ENCODE data around the gene MAP2K5.

MAP2K5 gene

DNA sequence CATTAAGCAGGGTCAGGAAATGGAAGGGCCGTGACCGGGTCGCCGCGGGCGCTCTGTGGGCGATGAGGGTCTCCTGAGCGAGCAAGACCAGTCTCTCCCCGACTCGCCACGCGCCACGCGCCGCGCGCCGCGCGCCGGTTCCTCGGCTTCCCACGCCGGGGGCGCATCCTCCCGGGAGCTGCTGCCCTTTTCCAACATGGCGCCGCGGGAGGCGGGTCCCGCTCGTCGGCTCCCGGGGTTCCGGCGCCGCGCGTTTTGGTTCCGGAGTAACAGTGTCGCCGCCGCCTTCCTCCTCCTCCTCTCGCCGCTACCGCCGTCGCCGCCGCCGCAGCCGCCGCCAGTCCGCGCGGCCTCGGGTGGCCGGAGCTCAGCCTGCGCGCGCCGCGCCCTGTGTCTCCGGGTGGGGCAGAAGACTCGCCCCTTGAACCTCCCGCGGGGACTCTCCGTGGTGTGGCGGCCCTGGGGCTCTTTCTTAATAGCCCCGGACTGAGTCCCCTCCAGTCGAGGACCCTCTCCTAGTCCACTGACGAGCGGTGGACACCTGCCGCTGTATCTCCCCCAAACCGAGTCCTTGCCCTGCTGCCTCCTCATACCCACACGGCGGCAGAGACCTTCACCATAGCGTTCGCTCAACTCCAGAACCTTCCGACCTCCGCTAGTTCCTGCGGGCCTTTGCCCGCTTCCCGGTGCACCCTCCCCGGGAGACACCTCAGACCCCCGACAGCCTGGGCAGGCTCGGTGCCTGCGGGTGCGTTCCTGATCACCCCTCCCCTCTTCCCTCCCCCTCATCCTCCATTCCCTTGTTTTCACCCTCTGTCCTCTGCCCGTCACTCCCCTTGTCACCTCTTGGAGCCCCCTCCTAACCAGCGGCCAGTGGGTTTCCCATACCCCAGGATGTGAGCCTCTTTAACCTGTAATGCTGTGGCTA is at the start of gene MAP2K5:
TSS of gene MAP2K5 (plus strand) at position 284 of the 928 bp plus-strand sequence. CDS start at position 917, 633 bp downstream.
- peak; percentile 86 for DNase-seq

DNA sequence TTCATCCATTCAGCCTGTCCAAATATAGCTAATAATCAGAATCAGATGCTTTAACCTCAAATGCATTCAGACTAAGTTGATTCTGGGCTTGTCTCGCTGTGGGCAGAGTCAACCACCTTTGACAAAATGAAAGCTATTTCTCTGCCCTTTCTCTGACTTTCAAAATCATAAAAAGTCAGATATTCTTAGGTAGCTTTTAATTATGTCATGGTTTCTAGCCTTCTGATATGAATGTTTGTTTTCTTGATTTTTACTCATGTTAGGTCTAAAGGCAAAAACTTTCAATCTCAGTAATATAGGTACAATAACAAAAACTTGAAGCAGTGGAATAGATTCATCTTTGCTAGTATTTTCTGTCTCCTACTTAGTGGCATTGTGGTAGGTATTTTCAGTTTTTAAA is 46.9 kb upstream of the MAP2K5 start:
- no peak for DNase-seq

DNA sequence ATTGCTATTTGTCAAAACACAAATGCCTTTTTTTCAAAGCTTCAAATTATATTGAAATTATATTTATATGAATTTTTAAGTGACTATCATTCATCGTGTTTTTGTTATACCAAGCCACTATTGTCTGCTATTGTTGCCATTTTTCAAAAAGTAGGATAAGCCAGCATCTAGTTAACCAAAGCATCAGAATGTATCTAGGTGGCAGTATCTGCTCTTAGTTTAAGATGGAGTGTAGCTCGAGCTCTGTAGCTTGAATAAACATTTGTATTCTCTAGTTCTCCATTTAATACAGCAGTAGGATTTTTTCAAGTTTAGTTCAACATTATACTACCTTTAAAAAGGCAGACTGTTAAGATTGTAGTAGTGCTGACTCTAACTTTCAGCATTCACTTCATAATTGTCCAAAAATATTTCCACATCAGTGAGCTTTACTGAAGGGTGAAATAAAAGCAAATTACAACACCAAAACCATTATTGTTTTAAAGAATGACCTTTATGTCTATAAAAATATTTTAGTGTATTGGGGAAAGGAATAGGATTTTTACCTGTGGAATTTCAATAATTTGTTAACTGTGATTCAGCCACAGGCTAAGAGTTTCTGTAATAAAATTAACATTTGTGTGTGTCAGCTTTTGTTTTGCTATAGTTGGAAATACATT is 41.2 kb upstream of the MAP2K5 start:
- no peak for DNase-seq

DNA sequence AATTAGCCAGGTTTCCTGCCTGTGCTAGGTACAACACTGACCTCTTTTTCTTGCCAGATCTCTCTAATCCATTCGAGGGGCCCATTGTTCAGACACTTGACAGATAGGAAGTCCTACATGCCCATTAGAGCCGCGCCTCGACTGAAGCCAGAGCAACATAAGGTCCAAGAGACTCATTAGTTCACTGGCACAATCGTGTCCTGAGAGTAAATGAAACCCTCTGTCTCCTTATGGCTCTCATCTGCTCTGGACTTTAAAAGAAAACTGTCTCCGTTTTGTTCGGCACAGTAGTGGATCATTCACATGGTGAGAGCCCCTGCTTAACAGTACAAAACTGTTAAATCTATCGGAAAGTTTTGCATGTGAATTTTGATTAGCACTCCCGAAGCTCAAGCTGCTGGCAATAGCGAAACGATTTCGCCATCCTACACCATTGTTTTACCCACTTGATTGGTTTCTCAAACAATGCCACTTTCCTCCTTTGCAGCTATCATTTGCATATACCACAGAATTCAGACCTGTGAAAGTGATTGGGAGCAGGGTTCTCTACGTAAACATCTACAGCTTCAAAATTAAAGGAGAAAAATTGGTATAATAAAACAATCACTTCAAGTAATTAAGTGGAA is 40.6 kb upstream of the MAP2K5 start:
- no peak for DNase-seq

DNA sequence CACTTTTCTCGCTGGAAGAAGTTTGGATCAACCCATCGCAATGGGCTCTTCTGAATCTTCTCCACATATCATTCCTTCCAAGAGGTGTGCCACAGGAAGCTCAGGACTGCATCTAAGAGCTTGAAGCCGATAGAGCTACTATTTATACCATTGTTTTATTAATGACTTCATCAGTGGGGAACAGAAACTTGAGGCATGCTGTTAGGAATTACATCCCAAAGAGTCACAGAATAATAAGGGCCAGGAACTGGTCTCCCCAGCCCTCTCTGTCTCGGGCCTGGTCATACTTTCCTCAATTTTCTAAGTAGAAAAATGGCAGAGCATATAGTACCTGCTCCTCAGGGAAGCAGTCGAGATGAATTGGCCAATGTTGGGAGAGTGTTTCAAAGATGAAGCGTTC is 38.4 kb upstream of the MAP2K5 start:
- DNase-seq = no peak

DNA sequence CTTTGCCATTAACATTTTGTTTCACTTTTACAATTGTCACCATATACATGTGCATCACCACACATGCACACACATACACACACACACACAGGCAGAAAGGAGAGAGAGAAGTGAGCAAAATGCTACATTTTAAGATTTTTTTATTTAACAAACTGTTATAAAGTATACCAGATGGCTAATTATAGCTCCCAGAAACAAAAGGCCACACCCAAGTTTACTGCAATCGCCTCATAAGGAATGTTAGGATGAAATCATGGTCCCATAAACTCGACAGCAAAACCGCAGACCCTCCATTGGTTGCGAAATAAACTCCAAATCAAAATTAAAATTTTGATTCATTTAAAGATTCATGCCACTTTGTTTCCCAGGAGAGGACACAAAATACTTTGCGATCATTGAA is 37.7 kb upstream of the MAP2K5 start:
- no peak for DNase-seq

DNA sequence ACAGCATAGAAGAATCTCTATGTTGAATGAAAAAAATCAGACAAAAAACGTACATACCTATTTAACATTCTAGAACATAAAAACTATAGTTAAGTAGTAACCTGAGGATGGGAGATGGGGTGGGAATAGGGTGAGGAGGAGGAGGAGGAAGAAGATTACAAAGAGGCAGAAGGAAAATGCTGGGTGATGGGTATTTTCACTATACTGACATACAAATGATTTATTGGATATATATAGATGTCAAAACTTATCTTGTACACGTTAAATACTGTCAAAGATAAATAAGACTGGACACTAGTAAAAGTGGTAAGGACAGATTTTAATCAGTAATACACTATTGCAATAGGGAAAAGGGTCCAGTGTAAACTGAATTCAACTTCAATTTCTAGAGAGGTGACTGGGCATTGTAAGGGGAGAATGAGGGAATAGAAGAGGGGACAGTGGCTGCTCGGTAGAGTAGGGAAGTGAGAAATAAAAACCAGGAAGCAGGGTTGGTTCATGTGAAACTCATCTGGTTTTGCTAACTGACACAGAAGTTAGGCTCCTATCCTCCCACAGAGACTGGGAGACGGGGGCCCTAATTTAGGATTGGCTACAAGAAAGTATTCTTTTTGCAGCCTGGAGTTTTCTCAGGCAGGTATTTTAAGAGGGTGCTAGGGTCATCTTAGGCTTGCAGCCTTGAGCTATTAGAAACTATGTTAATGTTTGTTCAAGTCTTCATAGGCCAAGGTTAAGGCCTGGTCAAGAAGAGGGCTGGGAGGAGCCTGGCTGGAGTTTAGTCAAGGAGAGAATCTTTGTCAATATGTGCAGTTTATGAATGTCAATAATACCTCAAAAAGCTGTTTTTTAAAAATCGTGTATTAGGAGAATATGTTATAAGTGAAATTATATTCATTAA is 36.6 kb upstream of the MAP2K5 start:
- DNase-seq = no peak

DNA sequence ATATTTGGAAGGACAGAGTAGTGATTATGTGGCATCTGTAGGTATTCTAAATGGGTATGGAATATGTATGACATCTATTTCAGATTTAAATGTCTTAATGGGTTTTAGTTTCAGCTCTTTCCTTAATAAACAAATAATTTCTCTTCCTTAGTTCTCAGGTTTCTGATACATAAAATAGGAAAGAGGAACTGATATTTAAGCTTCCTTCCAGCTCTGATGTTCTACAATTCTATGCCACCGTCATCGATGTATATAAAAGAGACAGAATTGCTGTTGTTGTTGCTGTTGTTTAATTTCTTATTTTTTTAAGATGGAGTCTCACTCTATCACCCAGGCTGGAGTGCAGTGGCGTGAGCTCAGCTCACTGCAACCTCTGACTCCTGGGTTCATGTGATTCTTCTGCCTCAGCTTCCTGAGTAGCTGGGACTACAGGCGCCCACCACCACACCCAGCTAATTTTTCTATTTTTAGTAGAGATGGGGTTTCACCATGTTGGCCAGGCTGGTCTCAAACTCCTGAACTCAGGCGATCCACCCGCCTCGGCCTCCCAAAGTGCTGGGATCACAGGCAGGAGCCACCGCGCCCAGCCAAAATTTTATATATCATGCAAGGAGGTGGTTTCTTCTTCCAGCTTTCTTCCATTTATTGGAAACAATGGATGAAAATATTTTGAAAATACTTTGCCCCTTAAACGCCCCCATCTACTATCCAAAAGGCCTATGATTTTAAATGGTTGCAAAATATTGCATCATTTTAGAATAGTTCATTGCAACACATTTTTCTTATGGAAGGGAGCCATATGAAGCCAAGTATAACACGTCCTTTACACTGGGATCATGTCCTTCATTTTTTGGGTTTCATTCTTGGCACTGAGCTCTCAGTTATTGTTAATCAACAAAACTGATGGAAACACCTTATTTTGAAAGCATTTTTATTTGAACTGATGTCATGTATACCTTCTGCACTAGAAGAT is 35.4 kb upstream of the MAP2K5 start:
- DNase-seq = no peak

DNA sequence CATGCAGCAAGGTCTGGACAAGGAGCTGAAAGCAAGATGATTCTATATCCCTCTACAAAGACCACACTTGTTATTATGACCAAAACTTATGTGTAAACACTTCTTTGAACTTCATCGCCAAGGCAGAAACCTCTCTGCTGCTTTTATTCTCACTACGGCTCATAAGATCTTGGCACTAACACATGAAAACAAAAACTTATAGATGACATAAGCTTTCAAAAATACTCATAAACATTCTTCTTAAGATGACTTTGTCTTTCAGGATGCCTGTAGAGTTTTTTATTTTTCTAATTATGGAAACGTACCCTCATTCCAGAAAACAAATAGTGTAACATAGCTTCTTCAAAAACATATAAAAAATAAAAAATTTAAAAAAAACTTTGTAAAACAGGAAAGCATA is 34.1 kb upstream of the MAP2K5 start:
- DNase-seq = no peak

DNA sequence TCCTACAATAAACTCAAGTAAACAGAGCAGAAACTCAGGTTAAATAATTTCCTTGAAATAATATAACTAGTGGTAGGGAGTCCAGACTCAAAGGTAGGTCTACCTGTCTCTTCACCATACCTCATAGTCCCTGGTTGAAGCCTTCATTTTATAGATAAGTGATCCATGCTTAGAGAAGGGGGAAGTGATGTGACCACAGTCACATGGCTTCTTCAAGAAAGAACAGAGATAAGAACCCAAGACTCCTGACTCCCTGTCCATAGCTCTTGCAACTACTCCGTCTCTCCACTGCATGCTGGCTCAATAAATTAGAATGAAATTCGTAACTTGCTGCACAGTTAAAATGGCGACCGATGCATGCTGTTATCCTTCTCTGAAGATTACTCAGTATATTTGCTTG is 32.6 kb upstream of the MAP2K5 start:
- DNase-seq = no peak

DNA sequence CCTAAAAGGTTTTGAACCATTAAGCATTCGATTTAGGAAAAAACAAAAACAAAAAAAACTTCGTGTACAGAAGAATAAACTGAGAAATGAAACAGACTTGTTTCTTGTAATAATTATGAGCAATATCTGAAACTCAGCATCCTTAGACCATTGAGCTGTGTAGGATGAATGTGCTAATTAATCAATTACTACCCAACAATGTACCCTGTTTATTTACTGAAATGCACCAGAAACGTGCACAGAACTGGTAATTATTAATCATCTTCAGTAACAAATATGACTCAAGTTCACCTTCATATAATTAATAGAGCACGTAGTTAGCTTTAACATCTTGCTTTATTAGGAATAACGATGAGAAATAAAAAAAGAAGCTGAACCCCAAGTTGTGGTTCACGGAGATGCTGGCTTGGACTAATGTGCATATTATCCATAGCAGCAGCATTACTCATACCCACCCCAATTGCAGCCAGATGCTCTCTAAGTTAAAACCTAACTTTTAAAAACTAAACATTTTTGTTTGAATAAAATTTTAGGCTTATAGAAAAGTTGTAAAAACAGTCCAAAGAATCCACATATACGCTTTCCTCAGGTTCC is 31.8 kb upstream of the MAP2K5 start:
- no peak for DNase-seq

DNA sequence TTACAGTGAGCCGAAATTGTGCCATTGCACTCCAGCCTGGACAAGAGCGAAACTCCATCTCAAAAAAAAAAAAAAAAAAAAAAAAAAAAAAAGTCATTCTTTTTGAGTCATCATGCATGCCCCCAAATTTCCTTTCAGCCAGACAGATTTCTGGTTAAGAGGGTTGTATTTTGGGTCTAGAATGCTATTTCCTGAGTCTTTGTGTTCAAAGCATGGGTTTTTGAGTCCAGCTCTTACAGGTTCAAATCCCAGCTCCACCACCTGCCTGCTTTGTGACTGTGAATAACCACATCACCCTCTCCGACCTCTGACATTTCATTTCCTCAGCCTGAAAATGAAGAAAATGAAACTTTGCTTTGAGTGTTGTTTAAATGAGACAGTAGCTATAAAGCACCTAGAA is 30.9 kb upstream of the MAP2K5 start:
- DNase-seq = no peak

DNA sequence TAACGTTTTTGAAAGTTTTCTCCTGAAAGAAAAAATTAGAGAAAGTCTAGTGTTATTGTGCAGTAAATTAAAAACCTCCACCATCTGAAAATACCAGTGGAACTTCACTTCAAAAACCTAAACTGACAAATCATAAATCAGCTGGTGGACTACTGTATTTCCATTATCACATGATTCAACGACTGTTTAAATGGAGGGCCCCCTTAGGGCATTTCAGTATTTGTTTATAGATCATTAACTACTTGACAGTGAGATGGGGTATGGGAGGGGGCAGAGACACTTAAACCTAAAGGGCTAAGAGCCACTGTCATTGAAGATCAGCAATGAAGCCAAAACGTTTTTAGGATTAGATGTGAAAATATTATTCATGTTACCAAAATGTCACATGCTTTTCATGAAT is 30.4 kb upstream of the MAP2K5 start:
- DNase-seq = no peak

DNA sequence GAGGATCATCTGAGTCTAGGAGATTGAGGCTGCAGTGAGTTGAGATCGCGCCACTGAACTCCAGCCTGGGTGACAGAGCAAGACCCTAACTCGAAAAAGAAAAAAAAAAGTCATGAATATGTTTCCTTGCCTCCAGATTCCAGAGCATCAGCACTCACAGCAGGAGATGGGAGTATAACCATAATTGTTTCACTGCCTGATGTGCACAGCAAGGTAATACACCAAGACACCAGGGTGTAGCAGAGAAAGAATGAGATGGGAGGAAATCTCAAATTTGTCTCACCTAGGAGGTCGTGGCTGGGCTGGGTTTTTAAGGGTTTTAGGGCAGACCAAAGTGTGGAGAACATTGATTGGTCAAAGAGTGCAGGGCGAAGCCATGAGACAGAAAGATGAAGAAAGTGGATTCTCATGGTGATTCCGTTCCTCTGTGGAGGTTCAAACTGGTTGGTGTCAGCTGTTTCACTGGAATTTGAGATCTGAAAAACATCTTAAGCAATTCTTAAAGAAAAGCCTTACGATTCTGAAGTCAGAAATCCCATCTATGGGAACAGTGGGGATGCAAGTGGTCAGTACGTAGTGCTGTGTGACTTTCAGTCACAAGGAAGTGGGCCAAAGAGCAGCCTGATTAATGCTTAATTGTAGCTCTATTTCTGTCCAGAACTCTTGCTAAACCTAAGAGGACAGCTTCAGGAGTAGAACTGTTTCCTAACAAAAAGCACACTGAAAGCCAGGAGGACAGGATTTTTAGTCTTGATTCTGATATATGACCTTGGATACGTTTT is 29.4 kb upstream of the MAP2K5 start:
- no peak for DNase-seq

DNA sequence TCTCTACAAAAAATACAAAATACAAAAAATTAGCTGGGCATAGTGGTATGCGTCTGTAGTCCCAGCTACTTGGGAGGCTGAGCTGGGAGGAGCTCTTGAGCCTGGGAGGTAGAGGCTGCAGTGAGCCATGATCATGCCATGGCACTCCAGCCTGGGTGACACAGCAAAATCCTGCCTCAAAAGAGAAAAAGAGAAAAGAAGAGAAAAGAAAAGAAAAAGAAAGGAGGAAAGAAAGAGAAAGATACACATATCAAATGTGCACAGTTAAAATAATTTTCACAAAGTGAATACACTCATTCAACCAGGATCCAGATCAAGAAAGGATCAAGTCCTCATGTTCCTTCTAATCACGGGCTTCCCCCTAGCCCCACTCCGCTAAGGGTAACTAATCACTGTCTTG is 27.4 kb upstream of the MAP2K5 start:
- DNase-seq = no peak

DNA sequence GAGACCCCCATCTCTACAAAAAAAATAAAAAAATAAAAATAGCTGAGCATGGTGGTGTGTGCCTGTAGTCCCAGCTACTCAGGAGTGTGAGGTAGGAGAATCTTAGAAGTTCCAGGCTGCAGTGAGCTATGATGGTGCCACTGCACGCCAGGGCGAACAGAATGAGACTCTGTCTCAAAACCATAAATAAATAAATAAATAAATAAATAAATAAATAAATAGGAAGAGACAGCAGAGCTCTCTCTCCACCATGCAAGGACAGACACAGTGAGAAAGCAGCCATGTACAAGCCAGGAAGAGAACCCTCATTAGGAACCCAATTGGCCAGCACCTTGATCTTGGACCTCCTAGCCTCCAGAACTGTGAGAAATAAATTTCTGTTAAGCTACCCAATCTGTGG is 26.9 kb upstream of the MAP2K5 start:
- no peak for DNase-seq

DNA sequence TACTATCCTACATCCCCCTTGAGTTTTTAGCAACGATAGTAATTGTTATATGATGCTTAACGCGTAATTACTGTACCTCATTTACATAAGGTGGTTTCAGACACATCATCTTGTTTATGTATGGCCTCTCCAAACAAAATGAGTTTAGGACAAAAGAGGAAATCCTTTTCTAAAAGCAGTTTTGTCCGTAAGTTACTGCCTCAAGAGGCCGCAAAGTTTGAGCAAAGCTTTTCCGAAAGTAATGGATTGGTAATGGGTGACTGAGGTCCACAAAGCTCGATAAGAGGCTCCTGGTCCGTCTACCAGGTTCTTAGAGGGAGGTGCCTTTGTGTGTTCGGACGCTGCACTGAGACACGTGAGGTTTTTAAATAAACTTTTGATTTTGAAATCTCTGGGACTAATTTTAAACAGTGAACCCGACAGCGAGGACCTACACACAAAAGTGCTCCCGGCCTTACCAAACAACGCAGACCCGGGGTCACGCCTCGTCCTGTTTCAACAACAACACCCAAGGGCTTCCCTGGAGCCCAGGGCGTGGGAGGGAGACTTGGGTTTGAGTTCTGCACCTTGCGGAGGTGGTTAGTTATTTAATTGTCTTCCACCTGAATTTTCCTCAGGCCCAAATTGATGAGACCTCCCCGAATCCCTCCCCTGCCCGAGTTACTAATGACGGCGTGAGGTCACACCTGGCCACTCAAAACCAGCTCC is 22.0 kb upstream of the MAP2K5 start:
- DNase-seq = peak; percentile 6

DNA sequence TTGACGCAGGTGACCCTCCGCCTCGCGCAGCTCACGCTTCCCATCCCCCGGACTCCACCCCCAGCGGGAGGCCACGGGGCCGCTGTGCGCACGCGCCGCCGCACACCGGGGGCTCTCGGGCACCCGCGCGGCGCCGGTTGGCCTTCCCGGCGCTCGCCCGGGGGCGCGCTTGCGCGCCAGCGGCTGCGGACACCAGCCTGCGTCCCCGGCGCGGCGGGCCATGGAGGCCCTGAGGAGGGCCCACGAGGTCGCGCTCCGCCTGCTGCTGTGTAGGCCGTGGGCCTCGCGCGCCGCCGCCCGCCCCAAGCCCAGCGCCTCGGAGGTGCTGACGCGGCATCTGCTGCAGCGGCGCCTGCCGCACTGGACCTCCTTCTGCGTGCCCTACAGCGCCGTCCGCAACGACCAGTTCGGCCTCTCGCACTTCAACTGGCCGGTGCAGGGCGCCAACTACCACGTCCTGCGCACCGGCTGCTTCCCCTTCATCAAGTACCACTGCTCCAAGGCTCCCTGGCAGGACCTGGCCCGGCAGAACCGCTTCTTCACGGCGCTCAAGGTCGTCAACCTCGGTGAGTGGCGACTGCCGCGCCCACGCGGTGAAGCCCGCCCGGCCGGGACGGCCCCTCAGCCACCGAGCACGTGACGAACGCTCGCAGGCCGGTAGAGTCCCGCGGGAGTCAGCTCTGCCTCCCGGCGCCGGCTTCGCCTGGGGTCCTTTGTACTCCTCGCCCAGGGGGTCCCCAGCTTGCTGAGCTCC is 21.3 kb upstream of the MAP2K5 start, which contains the start of gene C15orf61:
TSS of gene C15orf61 (plus strand) at position 103 of the 754 bp plus-strand sequence. CDS start at position 221, 118 bp downstream.
- DNase-seq = peak; percentile 82
